ENCODE results near the gene SHLD1. TPM values are rescaled to one million over a fixed set of nuclear protein-coding genes. Genes with fewer than 3 reads are reported as not detected.

Gene SHLD1
- total RNA-seq, 1 experiment from 2014 or later, result 6.7 TPM

DNA sequence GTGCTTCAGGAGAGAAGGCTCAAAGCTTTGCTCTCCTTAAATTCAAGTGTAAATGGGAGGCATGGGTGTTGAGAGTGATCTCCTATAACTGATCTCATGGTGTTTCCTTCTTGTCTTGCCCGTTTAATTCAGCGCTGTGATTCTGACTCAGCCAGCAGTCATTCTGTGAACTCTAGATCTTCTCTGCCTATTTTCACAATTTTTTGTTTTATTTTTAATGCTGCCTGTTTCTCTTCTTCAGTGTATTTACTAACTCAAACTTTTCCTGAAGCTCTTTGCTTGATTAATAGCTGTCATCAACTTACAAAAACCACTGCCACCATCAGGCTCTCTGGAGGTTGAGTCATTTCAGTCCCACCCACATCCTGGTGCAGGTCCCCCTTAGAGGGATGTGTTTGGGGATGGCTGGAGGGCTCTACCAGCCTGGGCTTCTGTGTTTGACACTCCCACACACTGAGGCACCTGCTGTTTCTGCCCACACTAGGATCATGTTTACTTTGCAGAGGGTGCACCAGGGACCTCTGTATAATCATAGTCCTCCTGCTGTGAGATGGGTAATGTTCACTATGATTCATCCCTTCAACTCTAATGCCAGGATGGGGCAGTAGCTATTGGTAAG lies 94.0 kb downstream of the SHLD1 start:
- Histone ChIP-seq H3K4me1 (ENCODE audit: insufficient read depth, low read length) (no peaks in the 10 kb centered on the region), H3K4me2 (ENCODE audit: insufficient read depth, insufficient read length, low read length) (no peak overlapping the region), H2AFZ (ENCODE audit: low read length) (no peak overlapping the region), H2BK15ac (ENCODE audit: low read depth, low read length) (no peak overlapping the region), H3K27me3 (ENCODE audit: insufficient read depth, low read length) (no peaks in the 10 kb centered on the region), H4K5ac (ENCODE audit: insufficient read length, low read depth, low read length) (no peak overlapping the region), H3K18ac (ENCODE audit: insufficient read length, low read depth, low read length) (no peak overlapping the region), H3K23me2 (ENCODE audit: insufficient read length, low read depth, low read length, poor library complexity, severe bottlenecking) (no peaks in the 10 kb centered on the region), H4K20me1 (ENCODE audit: control insufficient read depth, insufficient read depth, insufficient read length) (no peaks in the 10 kb centered on the region), H2BK120ac (ENCODE audit: low read depth, low read length, poor library complexity, severe bottlenecking) (no peak overlapping the region), H4K8ac (replicated peaks; ENCODE audit: insufficient read length, low read depth, low read length) (no peak overlapping the region), H3K27ac (ENCODE audit: insufficient read length, low read depth, low read length) (no peak overlapping the region), H2AK5ac (ENCODE audit: insufficient read length, low read length) (no peak overlapping the region), H3K23ac (ENCODE audit: insufficient read length, low read depth, low read length) (no peak overlapping the region), H4K91ac (ENCODE audit: insufficient read length, low read depth, low read length) (no peak overlapping the region), H3T11ph (ENCODE audit: low read length) (no peak overlapping the region), H3K9me3 (ENCODE audit: control insufficient read depth, low read depth, low read length) (no peaks in the 10 kb centered on the region), H3K14ac (ENCODE audit: insufficient read depth, low read length) (no peak overlapping the region), H3K56ac (ENCODE audit: insufficient read length, low read depth, low read length) (no peak overlapping the region), H3K79me1 (ENCODE audit: insufficient read depth, low read depth, low read length, poor library complexity, severe bottlenecking) (no peaks in the 10 kb centered on the region), H3K9ac (ENCODE audit: extremely low read depth, insufficient read length, low read length) (no peak overlapping the region), H3K79me2 (ENCODE audit: insufficient read depth, low read length) (no peaks in the 10 kb centered on the region), H3K4ac (ENCODE audit: low read depth, low read length) (no peak overlapping the region), H2BK5ac (ENCODE audit: insufficient read length, low read length) (no peak overlapping the region), H2BK12ac (ENCODE audit: insufficient read length, low read depth, low read length) (no peak overlapping the region), H2BK20ac (ENCODE audit: low read depth, low read length, poor library complexity, severe bottlenecking) (no peak overlapping the region)
- H3K36me3 Mint-ChIP-seq (ENCODE audit: insufficient read depth in 1 of 3, low read depth in 3 of 3), result no peaks in the 10 kb centered on the region
- no peak overlapping the region for H3K4me3 Mint-ChIP-seq
- no peak overlapping the region for H3K27ac Mint-ChIP-seq
- no peaks in the 10 kb centered on the region for H3K9me3 Mint-ChIP-seq
- TF ChIP-seq CTCF (conservative IDR thresholded peaks at IDR 0.05), result no peak
- no CpG with 5 or more reads among the region's 2 CpGs for WGBS (ENCODE audit: extremely low coverage, insufficient read length, low lambda C conversion rate)
- H3K27me3 Mint-ChIP-seq (ENCODE audit: low read depth), result no peaks in the 10 kb centered on the region
- DNase-seq, result no peak
- H3K4me1 Mint-ChIP-seq, result peaks cover 8 to 15% of the 10 kb centered on the region in 2 experiments

Data from H9 (cell line).